ENCODE results near the gene PYGL. TPM values are rescaled to one million over a fixed set of nuclear protein-coding genes. Genes with fewer than 3 reads are reported as not detected.

Gene PYGL
- total and polyA plus RNA-seq, 2 donors (not counting 3 experiments of a cell fraction or from before 2014, with no cell fraction given), result 15.1 to 45.7 TPM

- H2AFZ ChIP-seq (ENCODE audit: low read depth, low read length), result no peak overlapping the region
- no peaks in the 10 kb centered on the region for H3K9me3 ChIP-seq (replicated peaks; ENCODE audit: control insufficient read depth, insufficient read depth, low read length)
- FAIRE-seq (no peak), DNase-seq (ENCODE audit: low read depth, low spot score) (no peak)
- no peaks in the 10 kb centered on the region for H4K20me1 ChIP-seq (replicated peaks; ENCODE audit: control insufficient read depth, extremely low read depth, insufficient read depth, low read length)
- ChIA-PET CTCF (no interaction called here), POLR2A (no interaction called here)
- intact Hi-C loops (cut with micrococcal nuclease) (no loop called here), dilution Hi-C loops (cut with MboI; ENCODE audit: extremely low pct_ligation_motif_present, low sequenced_read_pairs) (no loop called here)
- H3K36me3 ChIP-seq (ENCODE audit: control insufficient read depth in 2 of 2, extremely low read depth in 1 of 2, insufficient read depth in 2 of 2, low read length in 2 of 2), result no peaks in the 10 kb centered on the region
- no peaks in the 10 kb centered on the region for H3K27me3 ChIP-seq (ENCODE audit: control insufficient read depth in 2 of 2, insufficient read depth in 2 of 2, low read length in 2 of 2)
- no peak overlapping the region for H3K4me2 ChIP-seq (ENCODE audit: insufficient read depth, low read length)
- no peak for TF ChIP-seq GATA2 (IDR thresholded peaks at IDR 0.05; ENCODE audit: insufficient read depth, insufficient read length, low read depth, low read length)
- no peak for TF ChIP-seq CTCF (IDR thresholded peaks at IDR 0.05; ENCODE audit: extremely low read depth in 1 of 2, insufficient read depth in 1 of 2, low read depth in 1 of 2, low read length in 2 of 2)
- TF ChIP-seq MYC (IDR thresholded peaks at IDR 0.05; ENCODE audit: low read depth, low read length), result no peak
- no peak for TF ChIP-seq FOS (IDR thresholded peaks at IDR 0.05; ENCODE audit: borderline replicate concordance, insufficient read depth, low read length)
- TF ChIP-seq JUN (IDR thresholded peaks at IDR 0.05; ENCODE audit: borderline replicate concordance, insufficient read depth, insufficient read length, low read depth), result no peak
- TF ChIP-seq EZH2 (IDR thresholded peaks at IDR 0.05; ENCODE audit: borderline replicate concordance, low read depth, low read length, severe bottlenecking), result no peak
- TF ChIP-seq POLR2A (IDR thresholded peaks at IDR 0.05; ENCODE audit: low read depth, low read length), result no peak
- TF ChIP-seq POLR2AphosphoS5 (IDR thresholded peaks at IDR 0.05; ENCODE audit: insufficient read depth, low read depth, low read length), result no peak
- H3K27ac ChIP-seq (ENCODE audit: insufficient read depth, low read depth, low read length), result no peak overlapping the region
- H3K79me2 ChIP-seq (ENCODE audit: control insufficient read depth, insufficient read depth, low read length), result no peaks in the 10 kb centered on the region
- H3K4me1 ChIP-seq (ENCODE audit: control insufficient read depth, extremely low read depth, insufficient read depth, low read length), result no peaks in the 10 kb centered on the region
- no peak overlapping the region for H3K4me3 ChIP-seq (replicated peaks in 1 of 3; ENCODE audit: insufficient read depth in 1 of 3, low read depth in 1 of 3, low read length in 3 of 3)
- BruUV-seq (replicated peaks), result no TSS peak
- no peaks in the 10 kb centered on the region for H3K9me1 ChIP-seq (replicated peaks; ENCODE audit: control insufficient read depth, extremely low read depth, insufficient read depth, low read length)
- H3K9ac ChIP-seq (replicated peaks; ENCODE audit: extremely low read depth, insufficient read depth, low read length), result no peak overlapping the region
Measured at GRCh38 chr14:50904719-50905118, 39.6 kb downstream of the PYGL start.
